CD4-positive, alpha-beta T cell (primary cell): ENCODE data around the gene IL17RB. TPM values are rescaled to one million over a fixed set of nuclear protein-coding genes. Genes with fewer than 3 reads are reported as not detected.

Source experiments
- ATAC-seq: fragments of 200-7000 bp; cut with Tn5 transposase; one replicate; pipeline ENCODE4 v1.10.0; 2022; ENCODE audit warnings: mild to moderate bottlenecking; ENCODE audit not compliant: poor library complexity
- CTCF ChIA-PET: fragments of 350-600 bp; sonication (Branson Sonifier 250); formaldehyde crosslinking; loops from one replicate; lab custom pipeline; 2021; ENCODE audit warnings: antibody characterized with exemption, inconsistent platforms; lab: Charles Lee
- POLR2A ChIA-PET: fragments of 350-600 bp; sonication (Branson Sonifier 250); formaldehyde crosslinking; loops from one replicate; lab custom pipeline; 2021; ENCODE audit warnings: antibody characterized with exemption, inconsistent platforms; lab: Charles Lee
- DNase-seq, 14 experiments: peaks; one replicate each; pipeline ENCODE4 v3.0.0-alpha.2; 2013 to 2020; ENCODE audit warnings: mixed read lengths in 2 of 14
- H3K27ac ChIP-seq, 2 donors: one replicate each; pipeline versions ENCODE4 v1.5.1 to v1.7.0; 2013; ENCODE audit warnings: low read length in 2 of 2, low read depth in 1 of 2, mild to moderate bottlenecking in 1 of 2
- H3K27me3 ChIP-seq, 2 experiments: 1 replicate in 1 of 2; 2 replicates in 1 of 2; pipeline versions ENCODE4 v1.6.1 to v1.7.0; 2013; ENCODE audit warnings: low read length in 2 of 2, control low read depth in 1 of 2, mild to moderate bottlenecking in 1 of 2, moderate library complexity in 1 of 2; ENCODE audit not compliant: insufficient read depth in 2 of 2, control insufficient read depth in 1 of 2
- H3K36me3 ChIP-seq: one replicate; pipeline ENCODE4 v1.6.1; 2013; ENCODE audit warnings: low read length, control low read depth; ENCODE audit not compliant: insufficient read depth
- H3K4me1 ChIP-seq: one replicate; pipeline ENCODE4 v1.6.1; 2013; ENCODE audit warnings: low read length, control low read depth; ENCODE audit not compliant: insufficient read depth
- H3K4me3 ChIP-seq: one replicate; pipeline ENCODE4 v1.5.1; 2013; ENCODE audit warnings: mild to moderate bottlenecking, low read length, moderate library complexity
- H3K9me3 ChIP-seq, 2 experiments: 1 replicate in 1 of 2; 2 replicates in 1 of 2; pipeline versions ENCODE4 v1.6.1 to v1.7.0; 2013; ENCODE audit warnings: low read length in 2 of 2, mild to moderate bottlenecking in 2 of 2, control low read depth in 1 of 2, moderate library complexity in 1 of 2; ENCODE audit not compliant: control insufficient read depth in 1 of 2, insufficient read depth in 1 of 2
- H3K27ac Mint-ChIP-seq: one replicate; pipeline ENCODE4 v1.8.0; 2020; ENCODE audit warnings: mixed read lengths
- H3K27me3 Mint-ChIP-seq: one replicate; pipeline ENCODE4 v1.8.0; 2021; ENCODE audit warnings: mixed read lengths
- H3K36me3 Mint-ChIP-seq: one replicate; pipeline ENCODE4 v1.8.0; 2021; ENCODE audit warnings: low read depth, mixed read lengths
- H3K4me1 Mint-ChIP-seq: one replicate; pipeline ENCODE4 v1.8.0; 2021; ENCODE audit warnings: low read depth, mixed read lengths
- H3K4me3 Mint-ChIP-seq: one replicate; pipeline ENCODE4 v1.8.0; 2020; ENCODE audit warnings: mild to moderate bottlenecking, mixed read lengths
- H3K9me3 Mint-ChIP-seq: one replicate; pipeline ENCODE4 v1.8.0; 2020; ENCODE audit warnings: mixed read lengths
- CTCF ChIP-seq: fragments of 200-600 bp; IDR thresholded peaks from one replicate; pipeline ENCODE4 v1.8.0; 2022; ENCODE audit warnings: antibody characterized with exemption, mild to moderate bottlenecking
- intact Hi-C, 2 experiments: fragments of 100-400 bp; cut with DNase I in 1 of 2; cut with micrococcal nuclease in 1 of 2; formaldehyde crosslinking; loops; one replicate each; pipeline versions ENCODE4 v1.15.1 to v1.9.0; 2023 to 2025; cut with DNase I, micrococcal nuclease
- total RNA-seq, 174 experiments: library from RNA in 2 of 174; stranded (reverse) in 2 of 174; gene quantifications; one replicate each; pipeline ENCODE4 v1.2.3 and lab custom pipeline; 2021 to 2026

The IL17RB gene
- total RNA-seq, 2 experiments from 2014 or later, result 0.22 to 0.36 TPM

- H3K27ac Mint-ChIP-seq, result no peak overlapping the region
- DNase-seq (no peak), ATAC-seq (no peak)
- Histone ChIP-seq H3K4me3 (no peak overlapping the region), H3K27me3 (no peaks in the 10 kb centered on the region), H3K4me1 (no peaks in the 10 kb centered on the region), H3K9me3 (no peaks in the 10 kb centered on the region), H3K27ac (no peak overlapping the region), H3K36me3 (peaks cover 24% of the 10 kb centered on the region)
- POLR2A ChIA-PET, result no interaction called here
- H3K4me1 Mint-ChIP-seq, result no peaks in the 10 kb centered on the region
- CTCF ChIA-PET, result no interaction called here
- peaks cover 9% of the 10 kb centered on the region for H3K27me3 Mint-ChIP-seq
- H3K9me3 Mint-ChIP-seq, result no peaks in the 10 kb centered on the region
- H3K36me3 Mint-ChIP-seq, result peaks cover 38% of the 10 kb centered on the region
- intact Hi-C loops, result no loop called here
- no peak overlapping the region for H3K4me3 Mint-ChIP-seq
- TF ChIP-seq CTCF, result no peak
These were observed 12.8 kb downstream of the IL17RB start for GRCh38 chr3:53859178-53859577.

- Histone ChIP-seq H3K27me3 (no peaks in the 10 kb centered on the region), H3K4me1 (no peaks in the 10 kb centered on the region), H3K27ac (no peak overlapping the region), H3K4me3 (no peak overlapping the region), H3K9me3 (no peaks in the 10 kb centered on the region), H3K36me3 (peaks cover 32% of the 10 kb centered on the region)
- no peak overlapping the region for H3K4me3 Mint-ChIP-seq
- DNase-seq (no peak), ATAC-seq (no peak)
- no peak overlapping the region for H3K27ac Mint-ChIP-seq
- POLR2A ChIA-PET, result no interaction called here
- H3K36me3 Mint-ChIP-seq, result peaks cover 46% of the 10 kb centered on the region
- CTCF ChIA-PET, result no interaction called here
- peaks cover 9% of the 10 kb centered on the region for H3K27me3 Mint-ChIP-seq
- H3K4me1 Mint-ChIP-seq, result no peaks in the 10 kb centered on the region
- intact Hi-C loops, result no loop called here
- H3K9me3 Mint-ChIP-seq, result no peaks in the 10 kb centered on the region
- TF ChIP-seq CTCF, result no peak
These were observed 13.8 kb downstream of the IL17RB start for GRCh38 chr3:53860196-53860595.

GRCh38 chr3:53862241-53862640, 15.9 kb downstream of the IL17RB start:
- no peak overlapping the region for H3K27ac ChIP-seq
- Mint-ChIP-seq H3K27ac (no peak overlapping the region), H3K4me1 (no peaks in the 10 kb centered on the region), H3K36me3 (peaks cover 64% of the 10 kb centered on the region), H3K27me3 (no peaks in the 10 kb centered on the region), H3K9me3 (no peaks in the 10 kb centered on the region), H3K4me3 (no peak overlapping the region)
- no peak for DNase-seq
- ATAC-seq, result no peak
- no peaks in the 10 kb centered on the region for H3K27me3 ChIP-seq
- peaks cover 46% of the 10 kb centered on the region for H3K36me3 ChIP-seq
- H3K4me3 ChIP-seq, result no peak overlapping the region
- CTCF ChIA-PET, result no interaction called here
- intact Hi-C loops, result no loop called here
- no peak for TF ChIP-seq CTCF
- H3K9me3 ChIP-seq, result no peaks in the 10 kb centered on the region
- POLR2A ChIA-PET, result no interaction called here
- no peaks in the 10 kb centered on the region for H3K4me1 ChIP-seq
